Activated CD4-positive, alpha-beta memory T cell treated with anti-CD3 and anti-CD28 coated beads for 36 hours (primary cell): ENCODE measurements around the gene HOXA3. TPM values are rescaled to one million over a fixed set of nuclear protein-coding genes. Genes with fewer than 3 reads are reported as not detected.

Experiments
- CTCF ChIA-PET: fragments of 350-600 bp; sonication (Branson Sonifier 250); formaldehyde crosslinking; loops from one replicate; lab custom pipeline; 2021; ENCODE audit warnings: antibody characterized with exemption, inconsistent platforms; lab: Charles Lee
- POLR2A ChIA-PET: fragments of 350-600 bp; sonication (Branson Sonifier 250); formaldehyde crosslinking; loops from one replicate; lab custom pipeline; 2021; ENCODE audit warnings: antibody characterized with exemption; lab: Charles Lee
- DNase-seq: peaks from one replicate; pipeline ENCODE4 v3.0.0-alpha.2; 2020
- H3K27ac Mint-ChIP-seq: one replicate; pipeline ENCODE4 v1.8.0; 2021; ENCODE audit warnings: mixed read lengths
- H3K27me3 Mint-ChIP-seq: one replicate; pipeline ENCODE4 v1.8.0; 2021; ENCODE audit warnings: mixed read lengths
- H3K36me3 Mint-ChIP-seq: one replicate; pipeline ENCODE4 v1.8.0; 2021; ENCODE audit warnings: mixed read lengths
- H3K4me1 Mint-ChIP-seq: one replicate; pipeline ENCODE4 v1.8.0; 2021; ENCODE audit warnings: low read depth, mixed read lengths
- H3K4me3 Mint-ChIP-seq: one replicate; pipeline ENCODE4 v1.8.0; 2021; ENCODE audit warnings: mild to moderate bottlenecking, mixed read lengths
- H3K9me3 Mint-ChIP-seq: one replicate; pipeline ENCODE4 v1.8.0; 2021; ENCODE audit warnings: mixed read lengths
- intact Hi-C: fragments of 100-400 bp; cut with micrococcal nuclease; formaldehyde crosslinking; loops from one replicate; pipeline ENCODE4 v1.15.1; 2023
- total RNA-seq, 2 experiments: library from RNA; stranded (reverse); gene quantifications; one replicate each; pipeline ENCODE4 v1.2.3, GENCODE V29; 2021

HOXA3 gene
- total RNA-seq, 2 experiments from 2014 or later = not detected

DNA sequence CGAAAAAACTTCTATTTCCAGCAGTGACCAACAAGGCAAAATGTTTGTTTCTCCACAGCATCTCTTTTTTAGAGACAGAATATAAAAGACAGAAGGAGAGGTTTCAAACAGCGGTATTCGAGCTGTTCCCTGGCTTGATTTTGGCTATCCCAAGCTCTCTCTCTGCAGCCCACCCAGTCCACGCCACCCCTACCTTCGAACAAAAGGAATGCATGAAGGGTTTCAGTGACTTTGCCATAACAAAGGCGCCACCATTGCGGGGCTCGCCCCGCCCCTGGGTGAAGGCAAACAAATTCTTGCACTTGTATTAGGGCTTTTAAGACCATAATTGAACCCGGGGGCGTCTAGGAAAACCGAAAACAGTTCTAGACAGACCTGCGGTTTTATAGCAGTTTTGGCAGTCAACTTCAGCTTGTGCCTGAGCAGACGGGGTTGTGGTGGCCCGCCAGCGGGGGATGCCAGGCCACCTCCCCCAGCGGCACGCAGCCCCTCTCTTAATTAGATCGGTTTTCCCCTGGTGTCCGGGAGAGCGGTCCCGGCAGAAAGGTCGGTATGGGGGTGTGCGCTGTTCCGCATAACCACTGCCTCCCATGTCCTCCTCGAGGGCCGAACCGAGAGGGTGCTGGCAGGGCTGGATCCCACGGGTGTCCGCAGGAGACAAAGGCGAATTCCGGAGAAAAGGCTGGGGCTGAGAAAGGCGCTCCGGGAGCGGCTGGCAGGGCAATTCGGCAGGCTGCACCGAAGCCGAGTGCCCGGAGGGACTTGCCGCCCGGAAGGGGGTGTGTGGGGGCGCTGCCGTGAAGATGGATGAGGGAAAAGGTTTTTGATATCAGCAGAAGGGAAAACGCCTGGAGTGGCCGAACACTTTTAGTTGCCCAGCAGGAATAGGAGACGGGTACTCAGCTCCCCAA, 35.3 kb upstream of the HOXA3 start:
- Mint-ChIP-seq H3K4me1 (peaks cover 51% of the 10 kb centered on the region), H3K36me3 (peaks cover 4% of the 10 kb centered on the region), H3K27me3 (peaks cover 83% of the 10 kb centered on the region), H3K4me3 (peak overlapping the region; percentile 55), H3K27ac (no peak overlapping the region), H3K9me3 (no peaks in the 10 kb centered on the region)
- DNase-seq = peak; percentile 10
- ChIA-PET CTCF (interaction anchor here (0.9 to 6.5 kb wide), 6 partner anchors 7 to 55 kb away, joined by 3 to 45 read pairs (median 5); partner anchors contain the start of genes EVX1 and HOXA13), POLR2A (no interaction called here)
- intact Hi-C loops = loop anchor here (5.0 kb wide), 2 partner anchors 35 to 1325 kb away; partner anchors contain the start of gene HOXA3

DNA sequence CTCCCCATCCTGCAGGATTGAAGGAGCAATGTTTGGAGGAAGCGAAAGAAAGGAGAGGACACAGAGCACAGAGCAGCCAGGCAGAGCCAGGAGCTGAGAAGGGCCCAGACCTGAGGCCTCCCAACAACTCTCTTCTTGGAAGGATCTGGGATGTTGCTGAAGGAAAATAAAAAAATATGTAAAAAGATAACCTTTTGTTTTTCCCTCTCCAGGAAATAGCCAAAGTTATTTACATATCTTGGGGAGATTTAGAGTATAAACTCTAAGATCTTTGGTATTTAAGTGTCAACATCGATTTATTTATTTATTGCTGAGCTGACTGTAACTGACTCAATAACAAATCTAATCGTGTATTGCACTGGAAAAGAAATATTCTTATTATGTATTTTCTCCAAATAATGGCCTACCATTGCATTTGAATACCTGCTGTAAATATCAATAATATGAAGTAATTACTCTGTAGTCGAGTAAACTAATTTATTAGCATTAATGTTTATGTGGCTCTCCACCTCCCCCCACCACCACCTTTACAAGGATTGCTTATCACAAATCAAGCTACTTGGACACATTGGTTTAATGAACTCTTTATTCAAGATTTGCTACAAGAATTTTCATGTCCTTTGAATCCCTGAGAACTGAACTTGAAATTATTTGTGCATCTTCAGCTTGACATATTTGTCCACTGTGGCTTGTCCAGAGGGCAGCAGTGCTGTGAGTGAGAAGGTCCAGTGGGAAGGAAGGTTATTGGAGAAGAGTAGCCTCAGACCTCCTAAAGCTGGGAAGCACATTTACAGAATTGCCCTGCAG, 34.5 kb upstream of the HOXA3 start:
- H3K9me3 Mint-ChIP-seq = no peaks in the 10 kb centered on the region
- peaks cover 4% of the 10 kb centered on the region for H3K36me3 Mint-ChIP-seq
- intact Hi-C loops = loop anchor here (5.0 kb wide), 2 partner anchors 35 to 1325 kb away; partner anchors contain the start of gene HOXA3
- POLR2A ChIA-PET = no interaction called here
- CTCF ChIA-PET = interaction anchor here (0.8 to 6.5 kb wide), 8 partner anchors 8 to 56 kb away, joined by 3 to 45 read pairs (median 4); partner anchors contain the start of genes EVX1 and HOXA13
- no peak overlapping the region for H3K27ac Mint-ChIP-seq
- peaks cover 46% of the 10 kb centered on the region for H3K4me1 Mint-ChIP-seq
- H3K4me3 Mint-ChIP-seq = no peak overlapping the region
- peaks cover 80% of the 10 kb centered on the region for H3K27me3 Mint-ChIP-seq
- DNase-seq = peak; percentile 3

DNA sequence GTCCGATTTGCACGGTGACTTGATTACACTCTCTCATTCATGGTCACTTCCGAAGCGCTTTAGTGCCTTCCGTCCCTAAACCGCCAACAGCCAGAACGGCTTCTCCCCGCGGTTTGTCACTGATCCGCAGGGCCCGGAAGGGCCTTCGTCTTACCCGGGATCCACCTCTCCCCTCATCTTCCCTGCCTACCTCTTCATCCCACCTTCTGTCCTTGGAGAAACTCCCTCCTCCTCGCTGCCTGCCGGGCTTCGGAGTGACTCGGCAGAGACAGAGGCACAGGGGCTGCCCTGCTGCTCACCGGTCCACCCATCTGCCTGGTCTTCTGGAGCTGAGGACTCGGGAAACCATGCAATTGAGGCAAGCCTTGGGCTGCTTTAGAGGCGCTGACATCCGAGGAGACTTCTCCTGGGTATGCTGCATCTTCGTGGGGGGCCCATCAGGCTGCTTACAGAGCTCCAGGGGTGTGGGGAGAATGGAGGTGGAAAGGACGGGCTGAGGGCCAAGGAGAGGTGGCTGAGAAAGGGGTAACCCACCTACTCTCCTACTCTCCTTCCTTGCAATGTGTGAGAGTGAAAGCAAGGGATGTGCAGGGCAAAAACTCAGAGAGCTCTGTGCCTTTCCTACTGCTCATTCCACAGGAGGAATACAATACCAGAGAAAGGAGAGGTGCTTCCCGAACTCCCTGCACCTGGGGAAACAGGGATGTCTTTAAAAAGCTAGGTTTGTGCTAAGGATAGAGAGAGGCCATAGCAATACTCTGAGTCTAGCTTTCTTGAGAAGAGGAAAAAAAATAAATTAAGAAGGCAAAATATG, 33.7 kb upstream of the HOXA3 start:
- peaks cover 46% of the 10 kb centered on the region for H3K4me1 Mint-ChIP-seq
- CTCF ChIA-PET = interaction anchor here (0.8 to 6.5 kb wide), 7 partner anchors 9 to 36 kb away, joined by 3 to 45 read pairs (median 4); partner anchors contain the start of gene HOXA13
- H3K9me3 Mint-ChIP-seq = no peaks in the 10 kb centered on the region
- H3K4me3 Mint-ChIP-seq = peak overlapping the region; percentile 57
- H3K27ac Mint-ChIP-seq = peak overlapping the region; percentile 19
- H3K27me3 Mint-ChIP-seq = peaks cover 79% of the 10 kb centered on the region
- peak; percentile 9 for DNase-seq
- H3K36me3 Mint-ChIP-seq = peaks cover 4% of the 10 kb centered on the region
- POLR2A ChIA-PET = no interaction called here
- intact Hi-C loops = loop anchor here (1.0 to 5.0 kb wide), 4 partner anchors 13 to 1324 kb away; partner anchors contain the start of gene HOXA3

DNA sequence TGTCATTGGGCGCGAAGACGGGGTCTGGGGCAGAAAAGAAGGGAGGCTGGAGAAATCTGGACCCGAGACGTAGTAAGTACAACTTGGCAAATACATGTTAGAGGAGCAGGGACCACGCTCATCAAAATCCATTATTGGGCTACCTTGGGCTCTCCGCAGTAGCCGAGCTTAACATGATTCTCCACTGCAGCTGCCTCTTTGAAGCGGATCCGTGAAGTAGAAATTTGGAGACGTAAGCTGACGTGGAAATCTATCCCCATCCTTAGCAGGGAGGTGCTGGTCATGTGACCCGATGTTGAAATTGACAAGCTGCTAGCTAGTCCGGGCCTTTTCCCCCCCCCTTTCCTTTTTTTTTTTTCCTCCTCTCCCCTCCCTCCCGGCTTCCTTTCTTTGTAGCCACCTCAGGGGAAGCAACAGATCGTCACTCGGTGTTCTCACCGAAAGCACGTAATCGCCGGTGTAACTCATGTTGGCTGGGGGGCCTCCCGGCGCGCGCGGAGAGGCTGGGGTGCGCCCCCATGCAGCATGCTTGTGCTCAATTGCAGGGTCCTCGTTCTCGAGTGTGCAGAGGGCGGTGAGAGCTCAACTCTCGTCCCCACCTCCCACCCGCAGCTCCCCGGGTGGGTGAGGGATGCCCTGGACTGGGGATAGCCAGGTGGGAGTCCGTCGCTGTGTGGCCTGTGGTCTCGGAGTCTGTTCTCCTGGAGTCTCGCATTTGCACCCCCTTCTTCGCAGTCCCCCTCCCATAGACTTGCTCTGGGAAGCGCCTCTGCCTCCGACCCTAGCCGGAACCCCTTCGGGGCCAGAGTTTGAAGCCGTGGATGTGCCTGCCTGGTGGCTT, 32.9 kb upstream of the HOXA3 start, which contains the start of gene HOXA11:
HOXA11 (minus strand) TSS at position 220 of the 841 bp plus-strand sequence; CDS start at position 132, 88 bp downstream.
- ChIA-PET POLR2A (no interaction called here), CTCF (interaction anchor here (1.0 to 6.5 kb wide), 3 partner anchors 9 to 24 kb away, joined by 4 to 45 read pairs (median 4); no protein-coding TSS in a partner anchor)
- Mint-ChIP-seq H3K27me3 (peaks cover 75% of the 10 kb centered on the region), H3K36me3 (peaks cover 4% of the 10 kb centered on the region), H3K4me3 (peak within 1 kb of the TSS; percentile 57), H3K4me1 (peaks cover 46% of the 10 kb centered on the region), H3K9me3 (no peaks in the 10 kb centered on the region), H3K27ac (peak within 1 kb of the TSS; percentile 24)
- intact Hi-C loops = loop anchor here (1.0 to 5.0 kb wide), 4 partner anchors 12 to 1323 kb away; partner anchors contain the start of gene HOXA3
- peak; percentile 18 for DNase-seq

DNA sequence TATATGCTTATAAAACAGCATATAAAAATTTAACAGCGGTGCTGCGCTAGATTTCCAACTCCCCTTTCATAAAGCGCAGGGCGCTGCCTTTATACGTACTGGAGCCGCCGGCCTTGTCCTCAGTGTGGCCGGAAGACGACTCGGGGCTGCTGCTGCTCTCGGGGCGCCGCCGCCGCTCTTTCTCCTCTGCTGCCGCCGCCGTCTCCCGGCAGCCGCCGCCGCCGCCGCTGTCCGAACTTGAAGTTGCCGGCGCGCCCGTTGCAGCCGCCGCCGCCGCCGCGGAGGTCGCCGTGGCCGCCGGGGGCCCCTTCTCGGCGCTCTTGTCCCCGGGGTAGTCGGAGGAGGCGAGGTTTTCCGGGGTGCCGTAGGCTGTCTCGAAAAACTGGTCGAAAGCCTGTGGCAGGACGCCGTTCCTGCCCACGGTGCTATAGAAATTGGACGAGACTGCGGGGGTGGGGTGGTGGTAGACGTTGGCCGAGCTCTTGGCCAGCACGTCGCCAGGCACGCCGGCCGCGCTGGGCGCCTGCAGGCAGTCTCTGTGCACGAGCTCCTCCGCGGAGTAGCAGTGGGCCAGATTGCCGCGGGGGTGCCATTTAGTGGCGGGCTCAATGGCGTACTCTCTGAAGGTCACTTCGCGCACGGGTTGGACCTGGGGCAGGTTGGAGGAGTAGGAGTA, 32.1 kb upstream of the HOXA3 start:
- CTCF ChIA-PET = interaction anchor here (1.0 to 6.5 kb wide), 4 partner anchors 10 to 23 kb away, joined by 4 to 45 read pairs (median 6); partner anchors contain the start of gene HOXA9
- Mint-ChIP-seq H3K4me1 (peaks cover 47% of the 10 kb centered on the region), H3K36me3 (peaks cover 4% of the 10 kb centered on the region), H3K4me3 (peak overlapping the region; percentile 57), H3K9me3 (no peaks in the 10 kb centered on the region), H3K27ac (peak overlapping the region; percentile 24), H3K27me3 (peaks cover 73% of the 10 kb centered on the region)
- peak; percentile 43 for DNase-seq
- POLR2A ChIA-PET = no interaction called here
- intact Hi-C loops = loop anchor here (1.0 to 5.0 kb wide), 5 partner anchors 11 to 1322 kb away; partner anchors contain the start of gene HOXA3

DNA sequence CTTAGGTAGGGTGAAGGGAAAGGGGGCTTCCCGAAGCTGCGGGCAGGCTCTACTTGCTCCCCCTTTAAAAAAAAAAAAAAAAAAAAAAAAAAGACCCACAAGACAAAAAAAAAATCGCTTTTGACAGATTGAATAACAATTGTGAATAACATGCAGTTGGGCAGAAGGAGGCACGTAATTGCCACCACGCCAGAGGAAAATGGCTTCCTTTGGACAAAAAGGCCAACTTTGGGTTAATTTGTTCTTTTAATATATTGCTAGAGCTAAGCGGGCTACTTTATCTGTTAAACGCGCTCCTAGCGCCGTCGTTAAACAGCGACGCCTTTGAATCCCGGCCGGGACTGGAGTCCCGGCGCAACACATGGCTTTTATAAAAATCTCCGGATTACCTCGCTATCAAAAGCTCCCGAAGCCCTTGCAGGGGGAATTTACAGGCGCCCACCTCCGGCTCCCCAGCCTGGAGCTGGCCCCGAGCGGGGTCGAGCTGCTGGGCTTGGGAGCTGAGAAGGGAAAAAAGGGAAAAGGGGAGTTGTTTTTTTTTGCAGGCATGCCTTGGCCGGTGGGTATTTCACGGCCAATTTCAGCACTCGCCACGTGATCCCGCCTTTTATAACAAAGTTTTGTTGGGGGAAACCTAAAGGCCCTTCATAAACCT, 31.4 kb upstream of the HOXA3 start:
- intact Hi-C loops = loop anchor here (1.0 to 2.0 kb wide), 2 partner anchors 15 to 18 kb away; no protein-coding TSS in a partner anchor
- peaks cover 44% of the 10 kb centered on the region for H3K4me1 Mint-ChIP-seq

DNA sequence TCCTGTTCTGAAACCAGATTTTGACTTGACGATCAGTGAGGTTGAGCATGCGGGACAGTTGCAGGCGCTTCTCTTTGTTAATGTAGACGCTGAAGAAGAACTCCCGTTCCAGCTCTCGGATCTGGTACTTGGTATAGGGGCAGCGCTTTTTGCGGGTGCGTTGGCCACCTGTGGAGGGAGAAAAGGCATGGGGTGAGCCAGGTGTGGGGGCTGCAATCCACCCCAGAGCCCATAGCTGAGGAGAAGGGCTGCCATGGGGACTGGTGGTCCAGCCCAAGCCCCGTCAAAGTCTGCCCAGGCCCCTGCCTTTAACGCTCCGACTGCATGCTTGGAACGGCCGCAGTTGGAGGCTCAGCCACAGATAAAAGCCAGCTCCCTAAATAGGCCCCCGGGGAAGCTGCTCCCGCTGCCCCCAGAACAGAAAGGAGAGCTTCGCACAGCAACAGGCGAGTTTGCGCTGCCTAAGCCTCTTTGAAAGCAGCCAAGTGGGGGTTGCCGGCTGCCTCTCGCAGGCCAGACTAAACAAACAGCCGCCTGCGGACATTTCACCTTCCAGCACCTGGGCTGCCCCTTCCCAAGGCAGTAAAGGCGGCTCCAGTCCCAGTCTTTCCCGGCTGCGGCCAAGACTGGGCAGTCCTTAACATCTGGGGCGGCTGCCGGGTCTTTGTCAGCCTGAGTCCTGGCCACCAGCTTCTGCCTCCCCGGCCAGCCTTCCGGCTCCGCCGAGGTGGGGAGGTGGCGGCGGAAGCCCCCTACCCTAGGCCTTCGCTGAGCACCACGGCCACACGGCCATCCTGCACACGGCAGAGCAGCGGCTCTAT, 30.7 kb upstream of the HOXA3 start:
- peaks cover 71% of the 10 kb centered on the region for H3K27me3 Mint-ChIP-seq
- ChIA-PET POLR2A (interaction anchor here (1.0 kb wide), 1 partner anchor 13 kb away, joined by 3 read pairs; no protein-coding TSS in a partner anchor), CTCF (interaction anchor here (0.7 to 6.5 kb wide), 5 partner anchors 12 to 22 kb away, joined by 3 to 45 read pairs (median 7); partner anchors contain the start of gene HOXA9)
- H3K4me3 Mint-ChIP-seq = no peak overlapping the region
- no peaks in the 10 kb centered on the region for H3K9me3 Mint-ChIP-seq
- peaks cover 4% of the 10 kb centered on the region for H3K36me3 Mint-ChIP-seq
- intact Hi-C loops = no loop called here
- peaks cover 37% of the 10 kb centered on the region for H3K4me1 Mint-ChIP-seq
- peak; percentile 9 for DNase-seq
- H3K27ac Mint-ChIP-seq = no peak overlapping the region

More for the DNA sequence above, 31.4 kb upstream of the HOXA3 start:
- peaks cover 4% of the 10 kb centered on the region for H3K36me3 Mint-ChIP-seq
- H3K27me3 Mint-ChIP-seq = peaks cover 73% of the 10 kb centered on the region
- H3K9me3 Mint-ChIP-seq = no peaks in the 10 kb centered on the region
- POLR2A ChIA-PET = no interaction called here
- H3K4me3 Mint-ChIP-seq = peak overlapping the region; percentile 57
- H3K27ac Mint-ChIP-seq = no peak overlapping the region
- CTCF ChIA-PET = interaction anchor here (1.7 to 6.5 kb wide), 2 partner anchors 11 to 18 kb away, joined by 7 to 45 read pairs; partner anchors contain the start of gene HOXA9
- DNase-seq = peak; percentile 13

DNA sequence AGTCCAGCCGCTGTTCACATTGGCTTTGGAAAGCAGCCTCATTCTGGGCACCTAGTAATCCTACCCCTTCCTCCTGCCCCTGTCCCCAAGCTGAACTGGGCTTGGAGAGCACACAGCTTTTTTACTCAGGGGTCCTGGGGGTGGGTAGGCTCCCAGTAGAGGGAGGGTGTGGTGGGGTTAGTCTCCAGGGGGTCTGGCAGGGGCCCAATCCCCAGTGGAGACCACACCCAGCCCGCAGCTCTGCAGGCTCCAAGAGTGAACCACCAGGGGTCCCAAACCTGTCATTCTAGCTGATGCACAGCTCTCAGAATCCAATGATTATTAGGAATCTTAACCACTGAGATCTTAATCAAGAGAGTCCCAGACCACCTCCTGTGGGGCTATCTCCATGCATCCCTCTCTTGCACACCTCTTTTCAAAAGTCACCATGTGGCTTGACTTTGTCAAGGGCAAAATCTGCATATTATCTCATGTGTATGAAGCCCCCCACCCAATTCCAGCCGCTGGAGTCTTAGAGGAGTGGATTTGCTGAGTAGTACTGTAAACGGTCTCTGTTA, 30.0 kb upstream of the HOXA3 start:
- H3K27ac Mint-ChIP-seq = no peak overlapping the region
- no peaks in the 10 kb centered on the region for H3K9me3 Mint-ChIP-seq
- POLR2A ChIA-PET = interaction anchor here (1.0 kb wide), 1 partner anchor 14 kb away, joined by 3 read pairs; no protein-coding TSS in a partner anchor
- intact Hi-C loops = no loop called here
- no peak overlapping the region for H3K4me3 Mint-ChIP-seq
- peaks cover 69% of the 10 kb centered on the region for H3K27me3 Mint-ChIP-seq
- DNase-seq = no peak
- H3K4me1 Mint-ChIP-seq = peaks cover 31% of the 10 kb centered on the region
- H3K36me3 Mint-ChIP-seq = peaks cover 4% of the 10 kb centered on the region
- CTCF ChIA-PET = interaction anchor here (0.7 to 6.5 kb wide), 7 partner anchors 12 to 33 kb away, joined by 3 to 45 read pairs (median 4); partner anchors contain the start of gene HOXA9
